HepG2 (cell line): ENCODE measurements around the gene CBLC. TPM values are rescaled to one million over a fixed set of nuclear protein-coding genes. Genes with fewer than 3 reads are reported as not detected.

ENCODE experiments used
- SIN3B ChIP-seq: fragments of 150-350 bp; IDR thresholded peaks from 2 replicates; pipeline ENCODE4 v1.6.1; 2014; ENCODE audit warnings: low read length
- ZFP1 ChIP-seq: IDR thresholded peaks from 2 replicates; pipeline ENCODE4 v1.6.1; 2016
- ZFP36L2 ChIP-seq: sonication (generic); formaldehyde crosslinking; IDR thresholded peaks from 2 replicates; pipeline ENCODE4 v1.4.0; 2020; ENCODE audit warnings: missing genetic modification reagents
- ZNF121 ChIP-seq: sonication (generic); formaldehyde crosslinking; IDR thresholded peaks from 2 replicates; pipeline ENCODE4 v1.5.0; 2020; ENCODE audit warnings: mild to moderate bottlenecking, missing genetic modification reagents
- ZNF292 ChIP-seq: sonication (generic); formaldehyde crosslinking; IDR thresholded peaks from 2 replicates; pipeline ENCODE4 v1.8.1; 2022; ENCODE audit warnings: mild to moderate bottlenecking, low read depth, missing genetic modification reagents, borderline replicate concordance
- polyA plus RNA-seq, 8 experiments: library from polyadenylated mRNA; depleted of rRNA in 3 of 8; stranded (reverse) in 7 of 8; unstranded in 1 of 8; fragments of >200 nt; fragmentation: Illumina TruSeq in 4 of 8; extraction: Trizol in 4 of 8; gene quantifications; 2 replicates each; pipeline versions ENCODE4 v1.2.1 to v1.2.3, GENCODE V29; 2011 to 2016; ENCODE audit warnings: low read depth in 4 of 8, missing spikeins in 1 of 8, mixed read lengths in 1 of 8; ENCODE audit not compliant: insufficient read depth in 1 of 8
- total RNA-seq, 5 experiments: library from RNA; depleted of rRNA; stranded (reverse); fragments of >200 nt; fragmentation: Illumina TruSeq; extraction: Trizol; gene quantifications; 2 replicates each; pipeline ENCODE4 v1.2.3, GENCODE V29; 2016; ENCODE audit warnings: low read depth in 1 of 5
- TF ChIP-seq, protein P1 (sequence below): sonication (generic); formaldehyde crosslinking; IDR thresholded peaks from 2 replicates; pipeline ENCODE4 v1.4.0; 2020; ENCODE audit warnings: missing genetic modification reagents
- TF ChIP-seq, protein P2 (sequence below): sonication (generic); formaldehyde crosslinking; IDR thresholded peaks from 2 replicates; pipeline ENCODE4 v1.4.0; 2020; ENCODE audit warnings: mild to moderate bottlenecking, missing genetic modification reagents
- TF ChIP-seq, protein P3 (sequence below): sonication (generic); formaldehyde crosslinking; IDR thresholded peaks from 2 replicates; pipeline ENCODE4 v1.4.0; 2020; ENCODE audit warnings: missing genetic modification reagents, low read depth, mild to moderate bottlenecking, borderline replicate concordance
- TF ChIP-seq, protein P4 (sequence below): sonication (generic); formaldehyde crosslinking; conservative IDR thresholded peaks from 2 replicates; pipeline ENCODE4 v1.8.1; 2023; ENCODE audit warnings: missing genetic modification reagents
- TF ChIP-seq, protein P5 (sequence below): sonication (generic); formaldehyde crosslinking; IDR thresholded peaks from 2 replicates; pipeline ENCODE4 v1.5.1; 2020; ENCODE audit warnings: mild to moderate bottlenecking, moderate library complexity, missing genetic modification reagents

CBLC gene
- total and polyA plus RNA-seq, 2 of the 13 experiments (the other 11 are each of a cell fraction or from before 2014, with no cell fraction given), result 1.8 to 2.6 TPM

DNA sequence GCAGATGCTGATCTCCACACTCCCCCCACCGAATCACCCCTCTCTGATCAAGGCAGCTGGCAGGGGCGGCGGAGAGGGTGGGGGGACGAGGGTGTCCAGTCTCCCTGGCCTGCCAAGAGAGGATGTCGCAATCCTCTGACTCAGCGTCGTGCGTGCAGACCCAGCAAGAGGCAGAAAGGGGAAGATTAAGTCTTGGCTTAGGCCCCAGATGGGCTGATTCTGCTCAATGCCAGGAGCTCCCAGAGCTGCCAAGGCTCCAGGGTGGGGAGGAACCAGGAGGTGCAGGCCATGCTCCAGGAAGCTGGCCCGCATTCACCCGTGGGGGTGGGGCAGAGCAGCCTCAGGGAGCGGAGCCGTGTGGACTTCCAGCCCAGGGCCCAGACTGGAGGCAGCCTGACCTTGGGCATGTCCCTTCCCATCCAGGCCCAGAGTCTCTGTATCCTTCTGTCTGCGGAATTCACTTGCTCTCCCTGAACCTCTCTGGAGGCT, 35.8 kb upstream of the CBLC start (continued):
- TF ChIP-seq, protein P1, sequence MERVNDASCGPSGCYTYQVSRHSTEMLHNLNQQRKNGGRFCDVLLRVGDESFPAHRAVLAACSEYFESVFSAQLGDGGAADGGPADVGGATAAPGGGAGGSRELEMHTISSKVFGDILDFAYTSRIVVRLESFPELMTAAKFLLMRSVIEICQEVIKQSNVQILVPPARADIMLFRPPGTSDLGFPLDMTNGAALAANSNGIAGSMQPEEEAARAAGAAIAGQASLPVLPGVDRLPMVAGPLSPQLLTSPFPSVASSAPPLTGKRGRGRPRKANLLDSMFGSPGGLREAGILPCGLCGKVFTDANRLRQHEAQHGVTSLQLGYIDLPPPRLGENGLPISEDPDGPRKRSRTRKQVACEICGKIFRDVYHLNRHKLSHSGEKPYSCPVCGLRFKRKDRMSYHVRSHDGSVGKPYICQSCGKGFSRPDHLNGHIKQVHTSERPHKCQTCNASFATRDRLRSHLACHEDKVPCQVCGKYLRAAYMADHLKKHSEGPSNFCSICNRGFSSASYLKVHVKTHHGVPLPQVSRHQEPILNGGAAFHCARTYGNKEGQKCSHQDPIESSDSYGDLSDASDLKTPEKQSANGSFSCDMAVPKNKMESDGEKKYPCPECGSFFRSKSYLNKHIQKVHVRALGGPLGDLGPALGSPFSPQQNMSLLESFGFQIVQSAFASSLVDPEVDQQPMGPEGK (CRISPR knock-in tag), result peak; percentile 95
- peak; percentile 52; the same call in 1 of the 2 replicates for TF ChIP-seq ZNF292 (CRISPR knock-in tag)
- no peak for TF ChIP-seq ZFP1 (CRISPR knock-in tag)
- TF ChIP-seq SIN3B, result no peak
- TF ChIP-seq ZNF121 (CRISPR knock-in tag), result peak; percentile 44
- TF ChIP-seq ZFP36L2 (CRISPR knock-in tag), result no peak
- TF ChIP-seq, protein P2, sequence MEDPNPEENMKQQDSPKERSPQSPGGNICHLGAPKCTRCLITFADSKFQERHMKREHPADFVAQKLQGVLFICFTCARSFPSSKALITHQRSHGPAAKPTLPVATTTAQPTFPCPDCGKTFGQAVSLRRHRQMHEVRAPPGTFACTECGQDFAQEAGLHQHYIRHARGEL (CRISPR knock-in tag), result no peak
- TF ChIP-seq, protein P3, sequence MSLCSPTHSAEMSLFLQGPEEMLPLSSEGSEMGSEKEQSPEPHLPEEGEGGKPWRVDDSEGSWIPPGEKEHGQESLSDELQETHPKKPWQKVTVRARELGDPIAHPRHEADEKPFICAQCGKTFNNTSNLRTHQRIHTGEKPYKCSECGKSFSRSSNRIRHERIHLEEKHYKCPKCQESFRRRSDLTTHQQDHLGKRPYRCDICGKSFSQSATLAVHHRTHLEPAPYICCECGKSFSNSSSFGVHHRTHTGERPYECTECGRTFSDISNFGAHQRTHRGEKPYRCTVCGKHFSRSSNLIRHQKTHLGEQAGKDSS, result 0 out of 2 replicates have a peak, but pooled peaks have one; percentile 29
- TF ChIP-seq, protein P4, sequence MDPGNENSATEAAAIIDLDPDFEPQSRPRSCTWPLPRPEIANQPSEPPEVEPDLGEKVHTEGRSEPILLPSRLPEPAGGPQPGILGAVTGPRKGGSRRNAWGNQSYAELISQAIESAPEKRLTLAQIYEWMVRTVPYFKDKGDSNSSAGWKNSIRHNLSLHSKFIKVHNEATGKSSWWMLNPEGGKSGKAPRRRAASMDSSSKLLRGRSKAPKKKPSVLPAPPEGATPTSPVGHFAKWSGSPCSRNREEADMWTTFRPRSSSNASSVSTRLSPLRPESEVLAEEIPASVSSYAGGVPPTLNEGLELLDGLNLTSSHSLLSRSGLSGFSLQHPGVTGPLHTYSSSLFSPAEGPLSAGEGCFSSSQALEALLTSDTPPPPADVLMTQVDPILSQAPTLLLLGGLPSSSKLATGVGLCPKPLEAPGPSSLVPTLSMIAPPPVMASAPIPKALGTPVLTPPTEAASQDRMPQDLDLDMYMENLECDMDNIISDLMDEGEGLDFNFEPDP (CRISPR knock-in tag), result no peak
- TF ChIP-seq, protein P5, sequence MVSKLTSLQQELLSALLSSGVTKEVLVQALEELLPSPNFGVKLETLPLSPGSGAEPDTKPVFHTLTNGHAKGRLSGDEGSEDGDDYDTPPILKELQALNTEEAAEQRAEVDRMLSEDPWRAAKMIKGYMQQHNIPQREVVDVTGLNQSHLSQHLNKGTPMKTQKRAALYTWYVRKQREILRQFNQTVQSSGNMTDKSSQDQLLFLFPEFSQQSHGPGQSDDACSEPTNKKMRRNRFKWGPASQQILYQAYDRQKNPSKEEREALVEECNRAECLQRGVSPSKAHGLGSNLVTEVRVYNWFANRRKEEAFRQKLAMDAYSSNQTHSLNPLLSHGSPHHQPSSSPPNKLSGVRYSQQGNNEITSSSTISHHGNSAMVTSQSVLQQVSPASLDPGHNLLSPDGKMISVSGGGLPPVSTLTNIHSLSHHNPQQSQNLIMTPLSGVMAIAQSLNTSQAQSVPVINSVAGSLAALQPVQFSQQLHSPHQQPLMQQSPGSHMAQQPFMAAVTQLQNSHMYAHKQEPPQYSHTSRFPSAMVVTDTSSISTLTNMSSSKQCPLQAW, result peak; percentile 39; the same call in 1 of the 2 replicates
